IPS-18c (cell line): ENCODE data around the gene CNIH1.

Source experiments
- H3K4me3 ChIP-seq: 2 replicates; pipeline ENCODE4 v1.7.0; 2013; ENCODE audit warnings: low read depth, mild to moderate bottlenecking, low read length, moderate library complexity; ENCODE audit not compliant: insufficient read depth
- H3K9me3 ChIP-seq: one replicate; pipeline ENCODE4 v1.6.1; 2013; ENCODE audit warnings: mild to moderate bottlenecking, low read length, moderate library complexity; ENCODE audit not compliant: control insufficient read depth, insufficient read depth

CNIH1 gene

GRCh38 chr14:54374117-54374884 lies 66.9 kb downstream of the CNIH1 start:
- Histone ChIP-seq H3K9me3 (no peaks in the 10 kb centered on the region), H3K4me3 (no peak overlapping the region)
